Measurements from ENCODE around the gene BSG. TPM values are rescaled to one million over a fixed set of nuclear protein-coding genes. Genes with fewer than 3 reads are reported as not detected.

BSG gene
- total RNA-seq, 4 donors from 2014 or later, result 182 to 408 (median 289) TPM

DNA sequence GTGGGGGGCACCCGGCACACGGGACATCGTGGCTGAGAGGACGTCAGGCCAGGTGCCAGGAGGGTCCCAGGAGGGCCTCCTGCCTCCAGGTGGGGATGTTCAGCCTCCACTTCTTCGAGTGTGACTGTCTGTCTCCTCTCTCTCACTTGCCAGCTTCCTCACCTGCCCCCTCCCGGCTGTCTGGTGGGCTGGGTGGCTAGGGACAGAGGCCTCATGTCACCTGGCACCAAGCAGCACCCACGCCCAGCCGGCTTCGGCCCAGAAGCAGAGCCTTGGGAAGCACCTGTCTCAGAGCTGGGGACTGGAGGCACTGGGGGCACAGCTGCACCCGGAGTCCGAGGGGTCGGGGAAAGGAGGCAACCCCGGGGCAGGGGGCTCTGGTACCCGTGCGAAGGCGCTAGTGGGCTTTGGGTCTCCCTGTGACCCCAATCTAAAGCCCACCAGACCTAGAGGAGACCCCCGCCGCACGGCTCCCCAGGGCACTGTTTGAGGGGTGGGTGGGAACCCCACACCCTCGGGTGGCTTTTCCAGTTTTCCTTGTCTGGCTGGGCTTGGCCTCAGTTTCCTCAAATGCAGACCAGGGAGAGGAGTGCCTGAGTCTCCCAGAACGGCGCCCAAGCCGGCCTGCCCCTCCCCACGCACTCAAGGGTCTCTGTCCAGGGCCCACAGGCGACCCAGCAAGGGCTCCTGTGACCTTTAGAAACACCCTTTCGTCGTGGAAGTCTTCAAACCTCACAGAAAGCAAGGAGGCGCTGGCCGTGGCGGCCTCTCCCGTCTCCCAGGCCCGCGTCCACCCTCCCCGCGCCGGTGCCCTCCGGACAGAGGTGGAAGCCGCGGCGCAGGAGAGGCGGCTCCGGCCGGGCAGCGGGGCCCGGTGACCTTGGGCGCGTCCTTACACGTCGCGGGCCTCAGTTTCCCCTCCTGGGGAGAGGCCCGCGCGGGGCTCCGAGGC, 16.6 kb downstream of the BSG start:
- H3K4me1 ChIP-seq, result peaks cover 14 to 42% (median 31%) of the 10 kb centered on the region in 3 donors
- DNase-seq, result no peak
- TF ChIP-seq, protein P1, sequence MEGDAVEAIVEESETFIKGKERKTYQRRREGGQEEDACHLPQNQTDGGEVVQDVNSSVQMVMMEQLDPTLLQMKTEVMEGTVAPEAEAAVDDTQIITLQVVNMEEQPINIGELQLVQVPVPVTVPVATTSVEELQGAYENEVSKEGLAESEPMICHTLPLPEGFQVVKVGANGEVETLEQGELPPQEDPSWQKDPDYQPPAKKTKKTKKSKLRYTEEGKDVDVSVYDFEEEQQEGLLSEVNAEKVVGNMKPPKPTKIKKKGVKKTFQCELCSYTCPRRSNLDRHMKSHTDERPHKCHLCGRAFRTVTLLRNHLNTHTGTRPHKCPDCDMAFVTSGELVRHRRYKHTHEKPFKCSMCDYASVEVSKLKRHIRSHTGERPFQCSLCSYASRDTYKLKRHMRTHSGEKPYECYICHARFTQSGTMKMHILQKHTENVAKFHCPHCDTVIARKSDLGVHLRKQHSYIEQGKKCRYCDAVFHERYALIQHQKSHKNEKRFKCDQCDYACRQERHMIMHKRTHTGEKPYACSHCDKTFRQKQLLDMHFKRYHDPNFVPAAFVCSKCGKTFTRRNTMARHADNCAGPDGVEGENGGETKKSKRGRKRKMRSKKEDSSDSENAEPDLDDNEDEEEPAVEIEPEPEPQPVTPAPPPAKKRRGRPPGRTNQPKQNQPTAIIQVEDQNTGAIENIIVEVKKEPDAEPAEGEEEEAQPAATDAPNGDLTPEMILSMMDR (IDR thresholded peaks at IDR 0.05), result no peak
- TF ChIP-seq POLR2A (IDR thresholded peaks at IDR 0.05), result no peak
- no peaks in the 10 kb centered on the region for H3K36me3 ChIP-seq
- peaks cover 9 to 97% (median 21%) of the 10 kb centered on the region in 4 donors for H3K27me3 ChIP-seq
- peak overlapping the region in 2 of 4 donors; percentile 31 to 48 for H3K4me3 ChIP-seq
- no peaks in the 10 kb centered on the region for H3K9me3 ChIP-seq
- WGBS, 2 donors, result 13 to 19% methylated on average over 5 to 18 of the region's 54 CpGs
- intact Hi-C loops (cut with DNase I), result no loop called here
- no peak overlapping the region for H3K27ac ChIP-seq

- Histone ChIP-seq H3K27me3 (peaks cover 9 to 97% (median 21%) of the 10 kb centered on the region in 4 donors), H3K4me1 (peaks cover 14 to 36% (median 28%) of the 10 kb centered on the region in 3 donors), H3K4me3 (peak within 1 kb of the TSS in 2 of 4 donors; percentile 31 to 48), H3K36me3 (no peaks in the 10 kb centered on the region), H3K9me3 (no peaks in the 10 kb centered on the region), H3K27ac (no peak within 1 kb of the TSS)
- TF ChIP-seq POLR2A (IDR thresholded peaks at IDR 0.05), result no peak
- TF ChIP-seq, protein P1 (IDR thresholded peaks at IDR 0.05), result no peak
- DNase-seq, result no peak
- intact Hi-C loops (cut with DNase I), result no loop called here
- no CpG with 5 or more reads among the region's 132 CpGs for WGBS, 2 donors
These were observed 17.4 kb downstream of the BSG start, which contains the start of gene HCN2 for GRCh38 chr19:589693-590395. Gene HCN2 (plus strand): TSS chr19:589881. CDS start chr19:589946, 65 bp downstream.

DNA sequence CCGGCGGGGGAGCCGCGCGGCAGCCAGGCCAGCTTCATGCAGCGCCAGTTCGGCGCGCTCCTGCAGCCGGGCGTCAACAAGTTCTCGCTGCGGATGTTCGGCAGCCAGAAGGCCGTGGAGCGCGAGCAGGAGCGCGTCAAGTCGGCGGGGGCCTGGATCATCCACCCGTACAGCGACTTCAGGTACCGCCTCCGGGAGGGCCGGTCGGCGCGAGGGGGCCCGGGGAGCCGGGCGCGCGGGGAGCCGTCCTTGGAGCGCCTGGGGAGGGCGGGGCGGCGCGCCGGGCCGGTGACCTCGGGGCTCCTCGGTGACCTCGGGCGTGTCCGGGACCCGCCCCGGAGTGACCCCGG, 18.0 kb downstream of the BSG start:
- H3K27me3 ChIP-seq, result peaks cover 9 to 97% (median 21%) of the 10 kb centered on the region in 4 donors
- peak overlapping the region in 2 of 4 donors; percentile 30 to 46 for H3K4me3 ChIP-seq
- H3K36me3 ChIP-seq, result no peaks in the 10 kb centered on the region
- no CpG with 5 or more reads among the region's 50 CpGs for WGBS, 2 donors
- H3K27ac ChIP-seq, result no peak overlapping the region
- intact Hi-C loops (cut with DNase I), result no loop called here
- peaks cover 14 to 36% (median 28%) of the 10 kb centered on the region in 3 donors for H3K4me1 ChIP-seq
- no peak for TF ChIP-seq POLR2A (IDR thresholded peaks at IDR 0.05)
- TF ChIP-seq, protein P1 (IDR thresholded peaks at IDR 0.05), result no peak
- H3K9me3 ChIP-seq, result no peaks in the 10 kb centered on the region
- DNase-seq, result no peak

DNA sequence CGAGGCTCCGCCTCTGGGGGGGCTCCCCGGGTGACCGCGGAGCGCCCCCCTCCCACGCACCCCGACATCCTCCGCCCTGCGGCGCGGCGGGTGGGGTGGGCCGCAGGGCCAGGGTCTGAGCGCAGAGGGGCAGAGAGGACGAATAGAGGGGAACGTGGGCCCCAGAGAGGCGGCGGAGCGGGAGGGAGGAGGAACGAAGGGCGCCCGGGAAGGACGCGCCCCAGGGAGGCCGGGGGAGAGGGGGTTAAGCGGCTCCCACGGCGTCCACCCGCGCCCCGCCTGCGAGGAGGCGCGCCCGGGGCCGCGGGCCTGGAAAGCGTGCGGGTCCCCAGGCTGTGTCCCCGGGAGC, 18.3 kb downstream of the BSG start:
- WGBS, 2 donors, result 13 to 16% methylated on average over 20 to 24 of the region's 41 CpGs
- peaks cover 9 to 97% (median 21%) of the 10 kb centered on the region in 4 donors for H3K27me3 ChIP-seq
- H3K4me1 ChIP-seq, result peaks cover 14 to 36% (median 28%) of the 10 kb centered on the region in 3 donors
- H3K27ac ChIP-seq, result no peak overlapping the region
- no peak for DNase-seq
- intact Hi-C loops (cut with DNase I), result no loop called here
- TF ChIP-seq POLR2A (IDR thresholded peaks at IDR 0.05), result no peak
- TF ChIP-seq, protein P1 (IDR thresholded peaks at IDR 0.05), result no peak
- no peaks in the 10 kb centered on the region for H3K36me3 ChIP-seq
- peak overlapping the region in 2 of 4 donors; percentile 30 to 46 for H3K4me3 ChIP-seq
- H3K9me3 ChIP-seq, result no peaks in the 10 kb centered on the region
